HepG2 (cell line): ENCODE data around the gene NME7.

Experiments
- JUND ChIP-seq: sonication (generic); formaldehyde crosslinking; IDR thresholded peaks from 2 replicates; pipeline ENCODE4 v1.8.0; 2022; ENCODE audit warnings: mild to moderate bottlenecking, missing genetic modification reagents
- ZNF180 ChIP-seq: sonication (generic); formaldehyde crosslinking; IDR thresholded peaks from 2 replicates; pipeline ENCODE4 v1.4.0; 2020; ENCODE audit warnings: low read depth, missing genetic modification reagents, borderline replicate concordance
- ZNF207 ChIP-seq: fragments of 450-650 bp; IDR thresholded peaks from 2 replicates; pipeline ENCODE4 v1.6.1; 2016; ENCODE audit warnings: antibody characterized with exemption, borderline replicate concordance
- ZNF678 ChIP-seq: sonication (generic); formaldehyde crosslinking; IDR thresholded peaks from 2 replicates; pipeline ENCODE4 v1.4.0; 2020; ENCODE audit warnings: mild to moderate bottlenecking, missing genetic modification reagents
- TF ChIP-seq, protein P1 (sequence below): IDR thresholded peaks from 2 replicates; pipeline ENCODE4 v1.6.1; 2012; ENCODE audit warnings: inconsistent platforms
- TF ChIP-seq, protein P2 (sequence below): sonication (generic); formaldehyde crosslinking; IDR thresholded peaks from 2 replicates; pipeline ENCODE4 v1.5.0; 2020; ENCODE audit warnings: mild to moderate bottlenecking, missing genetic modification reagents, moderate library complexity

DNA sequence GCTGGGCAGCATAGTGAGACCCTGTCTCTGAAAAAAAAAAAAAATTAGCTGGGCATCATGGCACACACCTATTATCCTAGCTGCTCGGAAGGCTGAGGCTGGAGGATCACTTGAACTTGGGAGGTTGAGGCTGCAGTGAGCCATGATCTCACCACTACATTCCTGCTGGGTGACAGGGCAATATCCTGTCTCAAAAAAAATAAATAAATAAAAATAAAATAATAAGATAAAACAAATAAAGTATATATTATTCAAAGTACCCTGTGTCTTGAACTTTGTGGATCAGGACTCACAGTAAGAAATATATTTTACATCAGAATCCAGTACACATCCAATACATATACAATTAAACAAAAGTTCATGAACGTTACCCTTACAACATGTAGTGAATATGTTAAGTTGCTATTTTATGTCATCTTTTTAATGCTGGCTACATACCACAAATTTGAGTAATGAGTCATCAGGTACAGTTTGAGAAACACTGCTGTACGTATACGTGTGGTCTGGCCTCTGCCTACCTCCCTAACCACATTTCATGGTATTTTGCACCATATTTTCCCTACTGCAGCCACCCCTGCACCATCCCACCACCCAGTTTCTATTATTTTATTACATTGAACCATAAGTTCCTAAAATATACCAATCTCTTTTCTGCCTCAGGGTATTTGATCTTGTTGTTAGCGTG is 4.4 kb downstream of the NME7 start:
- TF ChIP-seq, protein P1, sequence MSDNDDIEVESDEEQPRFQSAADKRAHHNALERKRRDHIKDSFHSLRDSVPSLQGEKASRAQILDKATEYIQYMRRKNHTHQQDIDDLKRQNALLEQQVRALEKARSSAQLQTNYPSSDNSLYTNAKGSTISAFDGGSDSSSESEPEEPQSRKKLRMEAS = no peak
- TF ChIP-seq, protein P2, sequence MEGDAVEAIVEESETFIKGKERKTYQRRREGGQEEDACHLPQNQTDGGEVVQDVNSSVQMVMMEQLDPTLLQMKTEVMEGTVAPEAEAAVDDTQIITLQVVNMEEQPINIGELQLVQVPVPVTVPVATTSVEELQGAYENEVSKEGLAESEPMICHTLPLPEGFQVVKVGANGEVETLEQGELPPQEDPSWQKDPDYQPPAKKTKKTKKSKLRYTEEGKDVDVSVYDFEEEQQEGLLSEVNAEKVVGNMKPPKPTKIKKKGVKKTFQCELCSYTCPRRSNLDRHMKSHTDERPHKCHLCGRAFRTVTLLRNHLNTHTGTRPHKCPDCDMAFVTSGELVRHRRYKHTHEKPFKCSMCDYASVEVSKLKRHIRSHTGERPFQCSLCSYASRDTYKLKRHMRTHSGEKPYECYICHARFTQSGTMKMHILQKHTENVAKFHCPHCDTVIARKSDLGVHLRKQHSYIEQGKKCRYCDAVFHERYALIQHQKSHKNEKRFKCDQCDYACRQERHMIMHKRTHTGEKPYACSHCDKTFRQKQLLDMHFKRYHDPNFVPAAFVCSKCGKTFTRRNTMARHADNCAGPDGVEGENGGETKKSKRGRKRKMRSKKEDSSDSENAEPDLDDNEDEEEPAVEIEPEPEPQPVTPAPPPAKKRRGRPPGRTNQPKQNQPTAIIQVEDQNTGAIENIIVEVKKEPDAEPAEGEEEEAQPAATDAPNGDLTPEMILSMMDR = no peak
- TF ChIP-seq ZNF207 (no peak), ZNF678 (CRISPR knock-in tag) (no peak), JUND (no peak), ZNF180 (no peak)
